Measurements from ENCODE around the gene UNC93A. TPM values are rescaled to one million over a fixed set of nuclear protein-coding genes. Genes with fewer than 3 reads are reported as not detected.

Gene UNC93A
- total and polyA plus RNA-seq, 2 donors (not counting 1 experiment from before 2014, with no cell fraction given), result not detected

GRCh38 chr6:167304912-167305311, 13.8 kb downstream of the UNC93A start:
- H3K9me3 ChIP-seq (ENCODE audit: control insufficient read depth, insufficient read depth, low read depth, low read length), result no peaks in the 10 kb centered on the region
- TF ChIP-seq CTCF (conservative IDR thresholded peaks at IDR 0.05 in 1 of 2, IDR thresholded peaks at IDR 0.05 in 1 of 2; ENCODE audit: low read depth in 1 of 2, low read length in 2 of 2) (no peak), EZH2 (IDR thresholded peaks at IDR 0.05; ENCODE audit: low read length, missing control alignments) (no peak)
- H4K20me1 ChIP-seq (ENCODE audit: control insufficient read depth, extremely low read depth, insufficient read depth, low read length), result no peaks in the 10 kb centered on the region
- no peaks in the 10 kb centered on the region for H3K36me3 ChIP-seq (ENCODE audit: control insufficient read depth, insufficient read depth, low read length)
- no peaks in the 10 kb centered on the region for H3K4me1 ChIP-seq (ENCODE audit: control insufficient read depth, extremely low read depth, insufficient read depth, low read length)
- H3K27ac ChIP-seq (ENCODE audit: insufficient read depth, low read length), result no peak overlapping the region
- no peak overlapping the region for H3K9ac ChIP-seq (ENCODE audit: insufficient read depth, low read length)
- no peaks in the 10 kb centered on the region for H3K27me3 ChIP-seq (ENCODE audit: control insufficient read depth, insufficient read depth, low read length)
- no peak overlapping the region for H3K4me3 ChIP-seq (replicated peaks in 1 of 4; ENCODE audit: control extremely low read depth in 1 of 4, insufficient read depth in 1 of 4, low read depth in 3 of 4, low read length in 4 of 4)
- no peak for DNase-seq (ENCODE audit: low read depth in 2 of 2)
- H3K4me2 ChIP-seq (ENCODE audit: extremely low read depth, insufficient read depth, low read length), result no peak overlapping the region
- H3K79me2 ChIP-seq (ENCODE audit: control insufficient read depth, insufficient read depth, low read length), result no peaks in the 10 kb centered on the region
- no peak overlapping the region for H2AFZ ChIP-seq (ENCODE audit: low read length)

- Histone ChIP-seq H3K9me3 (ENCODE audit: control insufficient read depth, insufficient read depth, low read depth, low read length) (no peaks in the 10 kb centered on the region), H3K79me2 (ENCODE audit: control insufficient read depth, insufficient read depth, low read length) (no peaks in the 10 kb centered on the region), H3K4me1 (ENCODE audit: control insufficient read depth, extremely low read depth, insufficient read depth, low read length) (no peaks in the 10 kb centered on the region), H3K27ac (ENCODE audit: insufficient read depth, low read length) (no peak overlapping the region), H3K4me2 (ENCODE audit: extremely low read depth, insufficient read depth, low read length) (no peak overlapping the region), H3K36me3 (ENCODE audit: control insufficient read depth, insufficient read depth, low read length) (no peaks in the 10 kb centered on the region), H4K20me1 (ENCODE audit: control insufficient read depth, extremely low read depth, insufficient read depth, low read length) (no peaks in the 10 kb centered on the region), H2AFZ (ENCODE audit: low read length) (no peak overlapping the region), H3K9ac (ENCODE audit: insufficient read depth, low read length) (no peak overlapping the region), H3K4me3 (replicated peaks in 1 of 4; ENCODE audit: control extremely low read depth in 1 of 4, insufficient read depth in 1 of 4, low read depth in 3 of 4, low read length in 4 of 4) (no peak overlapping the region), H3K27me3 (ENCODE audit: control insufficient read depth, insufficient read depth, low read length) (no peaks in the 10 kb centered on the region)
- no peak for DNase-seq (ENCODE audit: low read depth in 2 of 2)
- no peak for TF ChIP-seq EZH2 (IDR thresholded peaks at IDR 0.05; ENCODE audit: low read length, missing control alignments)
- TF ChIP-seq CTCF (conservative IDR thresholded peaks at IDR 0.05 in 1 of 2, IDR thresholded peaks at IDR 0.05 in 1 of 2; ENCODE audit: low read depth in 1 of 2, low read length in 2 of 2), result no peak
These were observed 14.7 kb downstream of the UNC93A start for GRCh38 chr6:167305796-167306195.

- no peak overlapping the region for H2AFZ ChIP-seq (ENCODE audit: low read length)
These were observed 15.4 kb downstream of the UNC93A start for GRCh38 chr6:167306401-167306998.

More at GRCh38 chr6:167306401-167306998, 15.4 kb downstream of the UNC93A start:
- TF ChIP-seq EZH2 (IDR thresholded peaks at IDR 0.05; ENCODE audit: low read length, missing control alignments) (no peak), CTCF (conservative IDR thresholded peaks at IDR 0.05 in 1 of 2, IDR thresholded peaks at IDR 0.05 in 1 of 2; ENCODE audit: low read depth in 1 of 2, low read length in 2 of 2) (no peak)
- no peak overlapping the region for H3K4me3 ChIP-seq (replicated peaks in 1 of 4; ENCODE audit: control extremely low read depth in 1 of 4, insufficient read depth in 1 of 4, low read depth in 3 of 4, low read length in 4 of 4)
- no peaks in the 10 kb centered on the region for H3K36me3 ChIP-seq (ENCODE audit: control insufficient read depth, insufficient read depth, low read length)
- no peak overlapping the region for H3K9ac ChIP-seq (ENCODE audit: insufficient read depth, low read length)
- H3K27ac ChIP-seq (ENCODE audit: insufficient read depth, low read length), result no peak overlapping the region
- no peaks in the 10 kb centered on the region for H3K79me2 ChIP-seq (ENCODE audit: control insufficient read depth, insufficient read depth, low read length)
- no peaks in the 10 kb centered on the region for H3K4me1 ChIP-seq (ENCODE audit: control insufficient read depth, extremely low read depth, insufficient read depth, low read length)
- H3K9me3 ChIP-seq (ENCODE audit: control insufficient read depth, insufficient read depth, low read depth, low read length), result no peaks in the 10 kb centered on the region
- H4K20me1 ChIP-seq (ENCODE audit: control insufficient read depth, extremely low read depth, insufficient read depth, low read length), result no peaks in the 10 kb centered on the region
- no peaks in the 10 kb centered on the region for H3K27me3 ChIP-seq (ENCODE audit: control insufficient read depth, insufficient read depth, low read length)
- DNase-seq (ENCODE audit: low read depth in 2 of 2), result peak in 1 of 2 donors; percentile 50
- H3K4me2 ChIP-seq (ENCODE audit: extremely low read depth, insufficient read depth, low read length), result no peak overlapping the region

All from fibroblast of lung (primary cell).